ENCODE data around the gene MLKL.
"Not testable (repeated sequence)": the region's sequence is repeated elsewhere in the genome, so short reads cannot be mapped to it uniquely, and the experiment has no call there.

GRCh38 chr16:74722156-74722555 lies 21.5 kb upstream of the MLKL start:
- not testable (repeated sequence) for TF ChIP-seq CTCF, POLR2A (IDR thresholded peaks at IDR 0.05)
